WTC11 (cell line): Measurements from ENCODE around the gene TMEM52. TPM values are rescaled to one million over a fixed set of nuclear protein-coding genes. Genes with fewer than 3 reads are reported as not detected.

Experiments used
- ATAC-seq: fragments of 200-7000 bp; cut with Tn5 transposase; 2 replicates; pipeline ENCODE4 v1.10.0; 2021; ENCODE audit warnings: mild to moderate bottlenecking, moderate library complexity
- CTCF ChIA-PET: fragments of 300-600 bp; sonication (Branson Sonifier 250); formaldehyde crosslinking; loops from one replicate; lab custom pipeline; 2021; ENCODE audit warnings: antibody characterized with exemption; lab: Charles Lee
- POLR2A ChIA-PET: fragments of 350-600 bp; sonication (Branson Sonifier 250); formaldehyde crosslinking; loops from one replicate; lab custom pipeline; 2021; ENCODE audit warnings: antibody characterized with exemption; lab: Charles Lee
- DNase-seq: peaks from one replicate; pipeline ENCODE4 v3.0.0; 2021; ENCODE audit warnings: low spot score
- H3K27ac Mint-ChIP-seq: 2 replicates; pipeline ENCODE4 v1.8.0; 2021; ENCODE audit warnings: mixed read lengths
- H3K27me3 Mint-ChIP-seq: 2 replicates; pipeline ENCODE4 v1.8.0; 2021; ENCODE audit warnings: low read depth, mild to moderate bottlenecking, moderate library complexity, mixed read lengths
- H3K36me3 Mint-ChIP-seq: 2 replicates; pipeline ENCODE4 v1.8.0; 2021; ENCODE audit warnings: mixed read lengths
- H3K4me1 Mint-ChIP-seq: 2 replicates; pipeline ENCODE4 v1.8.0; 2022; ENCODE audit warnings: mixed read lengths
- H3K4me3 Mint-ChIP-seq: 2 replicates; pipeline ENCODE4 v1.8.0; 2021; ENCODE audit warnings: mild to moderate bottlenecking, moderate library complexity, mixed read lengths
- H3K9me3 Mint-ChIP-seq: 2 replicates; pipeline ENCODE4 v1.8.0; 2021; ENCODE audit warnings: mixed read lengths
- ELF4 ChIP-seq: sonication (generic); formaldehyde crosslinking; IDR thresholded peaks from 2 replicates; pipeline ENCODE4 v1.8.1; 2022; ENCODE audit warnings: low read depth, mild to moderate bottlenecking, moderate library complexity, missing genetic modification reagents
- GABPB1 ChIP-seq: sonication (generic); formaldehyde crosslinking; IDR thresholded peaks from 2 replicates; pipeline ENCODE4 v1.8.1; 2023; ENCODE audit warnings: mild to moderate bottlenecking, missing genetic modification reagents
- PRRX2 ChIP-seq: fragments of 250-450 bp; sonication (Bioruptor Pico); IDR thresholded peaks from 2 replicates; pipeline ENCODE4 v1.8.0; 2021; ENCODE audit warnings: mild to moderate bottlenecking
- TEAD4 ChIP-seq: sonication (generic); formaldehyde crosslinking; IDR thresholded peaks from 2 replicates; pipeline ENCODE4 v1.8.0; 2022; ENCODE audit warnings: mild to moderate bottlenecking, missing genetic modification reagents
- total RNA-seq: library from RNA; stranded (reverse); gene quantifications from 3 replicates; pipeline ENCODE4 v1.2.3, GENCODE V29; 2021
- TF ChIP-seq, protein P1 (sequence below): sonication (generic); formaldehyde crosslinking; IDR thresholded peaks from 2 replicates; pipeline ENCODE4 v1.8.0; 2023; ENCODE audit warnings: missing genetic modification reagents

TMEM52 gene
- total RNA-seq, 1 experiment from 2014 or later: 21.9 TPM

DNA sequence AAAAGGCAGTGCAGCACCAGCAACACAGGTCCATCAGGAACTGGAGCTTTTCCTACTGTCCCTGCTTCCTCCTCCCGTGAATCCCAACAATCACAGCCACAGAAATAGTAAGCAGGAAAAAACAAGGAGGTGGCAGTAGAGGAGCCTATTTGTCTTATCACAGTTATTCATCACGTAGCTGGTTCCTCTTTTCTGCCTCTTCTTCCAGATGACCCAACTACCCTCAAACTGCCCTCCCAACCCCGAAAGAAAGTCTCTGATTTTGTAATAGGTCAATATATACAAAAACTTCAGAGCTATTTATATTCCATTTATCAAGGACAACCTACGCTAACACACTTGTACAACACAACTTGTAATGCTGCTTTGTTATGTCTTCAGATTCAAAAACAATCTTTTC lies 49.6 kb downstream of the TMEM52 start:
- no peak overlapping the region for H3K4me3 Mint-ChIP-seq
- TF ChIP-seq, protein P1, sequence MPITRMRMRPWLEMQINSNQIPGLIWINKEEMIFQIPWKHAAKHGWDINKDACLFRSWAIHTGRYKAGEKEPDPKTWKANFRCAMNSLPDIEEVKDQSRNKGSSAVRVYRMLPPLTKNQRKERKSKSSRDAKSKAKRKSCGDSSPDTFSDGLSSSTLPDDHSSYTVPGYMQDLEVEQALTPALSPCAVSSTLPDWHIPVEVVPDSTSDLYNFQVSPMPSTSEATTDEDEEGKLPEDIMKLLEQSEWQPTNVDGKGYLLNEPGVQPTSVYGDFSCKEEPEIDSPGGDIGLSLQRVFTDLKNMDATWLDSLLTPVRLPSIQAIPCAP (CRISPR knock-in tag): no peak
- TF ChIP-seq ELF4 (CRISPR knock-in tag) (no peak), PRRX2 (CRISPR knock-in tag) (no peak), TEAD4 (CRISPR knock-in tag) (no peak), GABPB1 (CRISPR knock-in tag) (no peak)
- DNase-seq (no peak), ATAC-seq (no peak)
- POLR2A ChIA-PET: no interaction called here
- no peaks in the 10 kb centered on the region for H3K27me3 Mint-ChIP-seq
- CTCF ChIA-PET: interaction anchor here (1.2 kb wide), 1 partner anchor 80 kb away, joined by 4 read pairs; no protein-coding TSS in a partner anchor
- H3K27ac Mint-ChIP-seq: peak overlapping the region; percentile 62; the same call in 1 of the 2 replicates
- H3K9me3 Mint-ChIP-seq: peaks cover 3% of the 10 kb centered on the region; the same call in 1 of the 2 replicates
- peaks cover 22% of the 10 kb centered on the region for H3K4me1 Mint-ChIP-seq
- H3K36me3 Mint-ChIP-seq: peaks cover 29% of the 10 kb centered on the region

Other genes with a start within 250 kb of the TMEM52 start
- gene SLC35E2B, start 226.5 kb downstream of the TMEM52 start, total RNA-seq: 51.3 to 51.6 TPM (median 51.6 TPM) in 3 replicates
- 47.8 to 54.7 TPM (median 52.0 TPM) in 3 replicates for gene CDK11A, start 194.9 kb downstream of the TMEM52 start, total RNA-seq
- gene NADK, start 140.8 kb downstream of the TMEM52 start, total RNA-seq: 106 to 124 TPM (median 119 TPM) in 3 replicates
- gene GNB1, start 28.2 kb downstream of the TMEM52 start, total RNA-seq: 339 to 383 TPM (median 360 TPM) in 3 replicates
- 0.87 to 2.1 TPM (median 1.9 TPM) in 3 replicates for gene CALML6, start 4.0 kb downstream of the TMEM52 start, total RNA-seq
- gene CFAP74, start 84.5 kb upstream of the TMEM52 start, total RNA-seq: 0.34 to 0.39 TPM (median 0.35 TPM) in 3 replicates
- 1.7 to 2.0 TPM (median 1.8 TPM) in 3 replicates for gene GABRD, start 100.1 kb upstream of the TMEM52 start, total RNA-seq
- 51.9 to 52.9 TPM (median 52.5 TPM) in 3 replicates for gene PRKCZ, start 131.1 kb upstream of the TMEM52 start, total RNA-seq